C4-2B (cell line): ENCODE measurements around the gene PRND.

Source experiments
- CTCF ChIP-seq: fragments of 450-650 bp; conservative IDR thresholded peaks from 2 replicates; pipeline ENCODE4 v1.5.1; 2017; ENCODE audit warnings: mild to moderate bottlenecking
- ZFX ChIP-seq: fragments of 450-650 bp; IDR thresholded peaks from 2 replicates; pipeline ENCODE4 v1.6.1; 2017

- no peak for TF ChIP-seq CTCF
- no peak for TF ChIP-seq ZFX
These were observed 28.7 kb downstream of the PRND start for GRCh38 chr20:4750381-4750780.
